IPS-15b (cell line): ENCODE results near the gene MSX2.
"Not testable (repeated sequence)": the region's sequence is repeated elsewhere in the genome, so short reads cannot be mapped to it uniquely, and the experiment has no call there.

Experiments used
- H3K27me3 ChIP-seq: one replicate; pipeline ENCODE4 v1.6.1; 2013; ENCODE audit warnings: low read length; ENCODE audit not compliant: control insufficient read depth, insufficient read depth
- H3K36me3 ChIP-seq: one replicate; pipeline ENCODE4 v1.6.1; 2013; ENCODE audit warnings: low read length; ENCODE audit not compliant: control insufficient read depth, insufficient read depth
- H3K4me1 ChIP-seq: one replicate; pipeline ENCODE4 v1.6.1; 2013; ENCODE audit warnings: mild to moderate bottlenecking, low read length; ENCODE audit not compliant: control insufficient read depth, insufficient read depth
- H3K4me3 ChIP-seq: one replicate; pipeline ENCODE4 v1.5.1; 2013; ENCODE audit warnings: low read depth, low read length
- H3K9ac ChIP-seq: one replicate; pipeline ENCODE4 v1.6.1; 2013; ENCODE audit warnings: low read depth, mild to moderate bottlenecking, low read length
- H3K9me3 ChIP-seq: one replicate; pipeline ENCODE4 v1.6.1; 2013; ENCODE audit warnings: mild to moderate bottlenecking, low read length; ENCODE audit not compliant: control insufficient read depth, insufficient read depth

MSX2 gene

DNA sequence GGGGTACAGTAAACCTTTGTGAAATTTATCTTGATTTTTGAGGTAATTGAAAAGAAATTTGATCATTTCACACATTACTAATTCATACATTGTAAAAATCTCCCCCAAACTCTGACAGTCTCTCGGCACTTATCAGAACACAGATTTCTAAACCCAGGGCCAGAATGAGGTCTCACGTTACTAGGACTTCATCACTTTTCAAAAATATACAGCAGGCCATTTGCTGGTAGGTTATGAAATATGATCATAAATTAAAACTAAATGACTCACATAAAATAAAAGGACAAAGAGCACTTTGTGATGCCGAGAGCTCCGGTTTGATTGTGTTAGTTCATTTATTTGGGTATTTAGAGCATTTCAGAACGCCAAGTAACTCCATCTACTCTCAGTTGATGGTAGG lies 17.0 kb downstream of the MSX2 start:
- H3K9me3 ChIP-seq = no peaks in the 10 kb centered on the region
- no peak overlapping the region for H3K9ac ChIP-seq

GRCh38 chr5:174744896-174745295 lies 20.5 kb downstream of the MSX2 start:
- peaks cover 44% of the 10 kb centered on the region for H3K27me3 ChIP-seq
- H3K4me3 ChIP-seq = no peak overlapping the region
- H3K36me3 ChIP-seq = no peaks in the 10 kb centered on the region
- no peaks in the 10 kb centered on the region for H3K4me1 ChIP-seq
- no peak overlapping the region for H3K9ac ChIP-seq
- no peaks in the 10 kb centered on the region for H3K9me3 ChIP-seq

More for the DNA sequence above, 17.0 kb downstream of the MSX2 start:
- Histone ChIP-seq H3K27me3 (peaks cover 39% of the 10 kb centered on the region), H3K4me3 (no peak overlapping the region), H3K4me1 (no peaks in the 10 kb centered on the region), H3K36me3 (no peaks in the 10 kb centered on the region)

DNA sequence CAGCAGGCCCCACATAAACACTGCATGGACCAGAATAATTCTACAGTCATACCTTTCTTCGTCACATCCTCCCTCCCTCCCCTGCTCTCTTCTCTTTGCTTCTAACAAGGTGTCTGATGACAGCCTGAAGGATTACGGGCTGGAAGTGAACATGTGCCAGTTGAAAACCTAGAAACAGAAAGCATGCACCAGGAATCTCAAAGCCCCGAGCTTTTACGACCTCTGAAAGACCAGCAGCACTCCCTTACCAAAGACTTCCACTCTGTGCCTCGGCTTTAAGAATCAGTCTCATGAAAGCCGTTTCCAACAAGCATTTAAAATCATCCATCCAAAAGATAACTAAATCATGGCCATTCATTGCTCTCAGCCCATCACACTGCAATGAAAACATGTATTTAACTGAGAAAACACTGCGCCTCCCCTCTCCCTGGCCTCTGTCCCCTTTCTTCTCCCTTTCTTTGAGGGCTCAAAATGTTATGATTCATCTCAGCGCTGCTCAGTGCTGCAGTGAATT lies 21.3 kb downstream of the MSX2 start:
- no peaks in the 10 kb centered on the region for H3K9me3 ChIP-seq
- no peaks in the 10 kb centered on the region for H3K4me1 ChIP-seq
- no peaks in the 10 kb centered on the region for H3K36me3 ChIP-seq
- no peak overlapping the region for H3K9ac ChIP-seq
- no peak overlapping the region for H3K4me3 ChIP-seq
- peaks cover 49% of the 10 kb centered on the region for H3K27me3 ChIP-seq

DNA sequence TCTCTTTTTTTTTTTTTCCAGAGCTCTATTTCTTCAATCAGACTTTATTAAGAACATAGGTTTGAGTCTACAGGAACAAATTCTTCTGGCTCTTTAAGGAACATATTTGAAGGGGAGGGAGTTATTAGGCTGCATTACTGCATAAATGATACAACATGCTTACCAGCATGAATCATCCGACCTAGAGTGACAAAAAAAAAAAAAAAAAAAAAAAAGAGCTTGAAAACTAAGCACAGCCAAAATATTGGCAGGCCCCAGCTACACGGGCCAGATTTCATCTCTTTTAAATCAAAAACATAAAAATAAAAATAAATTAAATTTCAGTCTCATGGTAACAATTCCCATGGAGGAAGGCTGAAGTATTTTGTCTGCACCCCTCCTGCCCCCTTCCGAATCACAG lies 26.3 kb downstream of the MSX2 start:
- Histone ChIP-seq H3K27me3 (peaks cover 76% of the 10 kb centered on the region), H3K9me3 (no peaks in the 10 kb centered on the region), H3K9ac (no peak overlapping the region), H3K4me1 (no peaks in the 10 kb centered on the region), H3K4me3 (peak overlapping the region; percentile 63), H3K36me3 (no peaks in the 10 kb centered on the region)

DNA sequence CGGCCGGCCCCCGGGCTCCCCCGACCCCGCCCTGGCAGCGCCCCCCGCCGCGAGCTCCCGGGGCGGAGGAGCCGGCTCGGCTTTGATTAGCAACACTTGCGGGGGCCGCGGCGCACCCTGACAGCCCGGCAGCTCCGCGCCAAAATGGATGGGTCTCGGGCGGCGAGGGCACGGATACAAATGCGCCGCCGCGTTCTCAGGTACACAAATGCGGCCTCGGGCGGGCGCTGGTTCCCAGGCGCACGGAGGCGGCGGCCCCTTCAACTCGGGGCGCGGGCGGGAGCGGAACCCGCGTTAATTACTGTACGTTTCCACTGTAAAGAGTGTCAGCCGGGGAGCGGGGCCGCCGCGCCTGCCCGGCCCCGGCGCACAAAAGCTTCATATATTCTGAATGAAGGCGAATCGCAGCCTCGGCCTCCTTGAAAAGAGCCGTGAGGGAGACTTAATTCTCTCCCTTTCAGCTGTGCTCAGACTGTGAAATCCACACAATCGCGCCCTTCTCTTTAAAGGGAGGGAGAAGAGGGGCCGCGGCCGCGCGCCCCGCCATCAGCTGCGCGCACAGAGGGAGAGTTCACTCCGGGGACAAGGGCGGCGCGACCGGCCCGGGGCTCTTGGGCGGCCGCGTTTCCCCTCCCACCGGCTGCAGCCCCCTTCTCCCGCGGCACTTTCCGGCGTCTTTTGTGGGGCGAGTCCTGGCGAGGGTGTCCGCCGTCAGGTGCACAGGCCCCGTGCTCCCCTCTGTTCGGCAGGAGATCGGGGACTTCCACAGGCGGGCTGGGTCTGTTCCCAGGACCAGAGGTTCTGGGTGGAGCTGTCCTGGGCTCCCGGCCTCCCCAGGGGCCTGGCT lies 27.0 kb downstream of the MSX2 start:
- H3K9ac ChIP-seq = peak overlapping the region; percentile 24
- H3K9me3 ChIP-seq = no peaks in the 10 kb centered on the region
- H3K4me1 ChIP-seq = no peaks in the 10 kb centered on the region
- peaks cover 74% of the 10 kb centered on the region for H3K27me3 ChIP-seq
- H3K4me3 ChIP-seq = peak overlapping the region; percentile 63
- H3K36me3 ChIP-seq = no peaks in the 10 kb centered on the region

GRCh38 chr5:174752121-174752520 lies 27.7 kb downstream of the MSX2 start:
- no peaks in the 10 kb centered on the region for H3K36me3 ChIP-seq
- H3K27me3 ChIP-seq = peaks cover 71% of the 10 kb centered on the region
- H3K4me3 ChIP-seq = peak overlapping the region; percentile 63
- no peaks in the 10 kb centered on the region for H3K9me3 ChIP-seq
- no peaks in the 10 kb centered on the region for H3K4me1 ChIP-seq
- no peak overlapping the region for H3K9ac ChIP-seq

DNA sequence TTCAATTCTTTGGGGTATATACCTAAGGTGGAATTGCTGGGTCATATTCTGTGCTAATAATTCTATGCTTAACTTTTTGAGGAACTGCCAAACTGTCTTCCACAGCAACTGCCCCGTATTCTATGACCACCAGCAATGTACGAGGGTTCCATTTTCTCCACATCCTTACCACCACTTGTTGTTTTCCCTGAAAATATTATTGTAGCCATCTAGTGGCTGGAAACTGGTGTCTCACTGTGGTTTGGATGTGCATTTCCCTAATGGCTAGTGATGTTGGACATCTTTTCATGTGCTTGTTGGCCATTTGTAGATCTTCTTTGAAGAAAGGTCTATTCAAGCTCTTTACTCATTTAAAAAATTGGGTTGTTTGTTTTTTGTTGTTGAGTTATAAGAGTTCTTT lies 30.7 kb downstream of the MSX2 start:
- Histone ChIP-seq H3K4me3 (no peak overlapping the region), H3K9me3 (no peaks in the 10 kb centered on the region), H3K4me1 (no peaks in the 10 kb centered on the region), H3K27me3 (peaks cover 43% of the 10 kb centered on the region), H3K9ac (no peak overlapping the region), H3K36me3 (no peaks in the 10 kb centered on the region)

- Histone ChIP-seq H3K4me1 (no peaks in the 10 kb centered on the region), H3K4me3 (no peak overlapping the region), H3K27me3 (peaks cover 8% of the 10 kb centered on the region), H3K36me3 (no peaks in the 10 kb centered on the region), H3K9me3 (no peaks in the 10 kb centered on the region), H3K9ac (no peak overlapping the region)
Measured at GRCh38 chr5:174759091-174759490, 34.7 kb downstream of the MSX2 start.

GRCh38 chr5:174760721-174761120 lies 36.3 kb downstream of the MSX2 start:
- Histone ChIP-seq H3K27me3 (no peaks in the 10 kb centered on the region), H3K4me1 (no peaks in the 10 kb centered on the region), H3K9ac (no peak overlapping the region), H3K9me3 (no peaks in the 10 kb centered on the region), H3K36me3 (no peaks in the 10 kb centered on the region), H3K4me3 (no peak overlapping the region)

DNA sequence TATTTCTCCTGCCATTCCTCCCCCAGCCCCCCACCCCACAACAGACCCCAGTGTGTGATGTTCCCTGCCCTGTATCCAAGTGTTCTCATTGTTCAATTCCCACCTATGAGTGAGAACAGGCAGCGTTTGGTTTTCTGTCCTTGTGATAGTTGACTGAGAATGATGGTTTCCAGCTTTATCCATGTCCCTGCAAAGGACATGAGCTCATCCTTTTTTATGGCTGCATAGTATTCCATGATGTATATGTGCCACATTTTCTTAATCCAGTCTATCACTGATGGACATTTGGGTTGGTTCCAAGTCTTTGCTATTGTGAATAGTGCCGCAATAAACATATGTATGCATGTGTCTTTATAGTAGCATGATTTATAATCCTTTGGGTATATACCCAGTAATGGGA lies 37.0 kb downstream of the MSX2 start:
- H3K4me3 ChIP-seq, H3K27me3 ChIP-seq, H3K4me1 ChIP-seq, H3K9ac ChIP-seq, H3K9me3 ChIP-seq, H3K36me3 ChIP-seq: not testable (repeated sequence)

GRCh38 chr5:174764309-174764708 lies 39.9 kb downstream of the MSX2 start:
- H3K4me3 ChIP-seq = no peak overlapping the region

DNA sequence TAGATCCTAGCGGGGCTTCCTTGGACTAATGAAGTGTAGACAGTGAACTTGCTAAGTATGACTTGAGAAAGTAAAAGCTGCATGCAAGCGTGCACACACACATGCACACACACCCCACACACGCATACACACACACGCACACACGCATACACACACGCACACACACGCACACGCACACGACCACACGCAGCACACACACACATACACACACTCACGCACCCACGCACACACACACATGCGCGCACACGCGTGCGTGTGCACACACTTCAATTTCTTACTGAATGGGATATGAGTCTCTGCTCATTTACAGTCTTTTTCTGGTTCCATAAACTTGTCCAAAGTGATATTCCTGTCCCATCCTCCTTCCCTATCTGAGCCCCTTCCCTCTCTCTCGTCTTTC lies 41.2 kb downstream of the MSX2 start:
- Histone ChIP-seq H3K4me3 (no peak overlapping the region), H3K27me3 (no peaks in the 10 kb centered on the region), H3K9ac (no peak overlapping the region), H3K9me3 (no peaks in the 10 kb centered on the region), H3K36me3 (no peaks in the 10 kb centered on the region), H3K4me1 (no peaks in the 10 kb centered on the region)

More at GRCh38 chr5:174764309-174764708, 39.9 kb downstream of the MSX2 start:
- Histone ChIP-seq H3K36me3 (no peaks in the 10 kb centered on the region), H3K9me3 (no peaks in the 10 kb centered on the region), H3K9ac (no peak overlapping the region), H3K4me1 (no peaks in the 10 kb centered on the region), H3K27me3 (no peaks in the 10 kb centered on the region)
